Measurements from ENCODE around the gene DAGLA. TPM values are rescaled to one million over a fixed set of nuclear protein-coding genes. Genes with fewer than 3 reads are reported as not detected.
A peak's percentile ranks its signal among the peaks of the same experiment; 100 is the strongest.

Gene DAGLA
- total RNA-seq, 1 donor from 2014 or later: 5.1 TPM

- no peaks in the 10 kb centered on the region for H3K27me3 Mint-ChIP-seq (ENCODE audit: unreplicated experiment)
- TF ChIP-seq, protein P1, sequence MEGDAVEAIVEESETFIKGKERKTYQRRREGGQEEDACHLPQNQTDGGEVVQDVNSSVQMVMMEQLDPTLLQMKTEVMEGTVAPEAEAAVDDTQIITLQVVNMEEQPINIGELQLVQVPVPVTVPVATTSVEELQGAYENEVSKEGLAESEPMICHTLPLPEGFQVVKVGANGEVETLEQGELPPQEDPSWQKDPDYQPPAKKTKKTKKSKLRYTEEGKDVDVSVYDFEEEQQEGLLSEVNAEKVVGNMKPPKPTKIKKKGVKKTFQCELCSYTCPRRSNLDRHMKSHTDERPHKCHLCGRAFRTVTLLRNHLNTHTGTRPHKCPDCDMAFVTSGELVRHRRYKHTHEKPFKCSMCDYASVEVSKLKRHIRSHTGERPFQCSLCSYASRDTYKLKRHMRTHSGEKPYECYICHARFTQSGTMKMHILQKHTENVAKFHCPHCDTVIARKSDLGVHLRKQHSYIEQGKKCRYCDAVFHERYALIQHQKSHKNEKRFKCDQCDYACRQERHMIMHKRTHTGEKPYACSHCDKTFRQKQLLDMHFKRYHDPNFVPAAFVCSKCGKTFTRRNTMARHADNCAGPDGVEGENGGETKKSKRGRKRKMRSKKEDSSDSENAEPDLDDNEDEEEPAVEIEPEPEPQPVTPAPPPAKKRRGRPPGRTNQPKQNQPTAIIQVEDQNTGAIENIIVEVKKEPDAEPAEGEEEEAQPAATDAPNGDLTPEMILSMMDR (IDR thresholded peaks at IDR 0.05): peak; percentile 58
- no peaks in the 10 kb centered on the region for H3K36me3 Mint-ChIP-seq (ENCODE audit: unreplicated experiment)
- no peaks in the 10 kb centered on the region for H3K9me3 Mint-ChIP-seq (ENCODE audit: unreplicated experiment)
- peaks cover 23% of the 10 kb centered on the region for H3K4me1 Mint-ChIP-seq (ENCODE audit: unreplicated experiment)
- H3K4me3 Mint-ChIP-seq (ENCODE audit: unreplicated experiment): peak within 1 kb of the TSS; percentile 66
- DNase-seq (ENCODE audit: extremely low spot score, unreplicated experiment): peak; percentile 89
- H3K27ac Mint-ChIP-seq (ENCODE audit: unreplicated experiment): no peak within 1 kb of the TSS
Measured at GRCh38 chr11:61752117-61752924, 72.1 kb downstream of the DAGLA start, which contains the start of gene MYRF. Gene MYRF, plus strand, starts transcription at chr11:61752636. Its CDS starts 109 bp downstream, at chr11:61752745.

- TF ChIP-seq, protein P1 (IDR thresholded peaks at IDR 0.05): no peak
- no peak for DNase-seq (ENCODE audit: extremely low spot score, unreplicated experiment)
- H3K9me3 Mint-ChIP-seq (ENCODE audit: unreplicated experiment): no peaks in the 10 kb centered on the region
- no peaks in the 10 kb centered on the region for H3K36me3 Mint-ChIP-seq (ENCODE audit: unreplicated experiment)
- no peaks in the 10 kb centered on the region for H3K27me3 Mint-ChIP-seq (ENCODE audit: unreplicated experiment)
- H3K4me1 Mint-ChIP-seq (ENCODE audit: unreplicated experiment): peaks cover 23% of the 10 kb centered on the region
- H3K4me3 Mint-ChIP-seq (ENCODE audit: unreplicated experiment): peak overlapping the region; percentile 66
- no peak overlapping the region for H3K27ac Mint-ChIP-seq (ENCODE audit: unreplicated experiment)
Measured at GRCh38 chr11:61752925-61753521, 72.8 kb downstream of the DAGLA start.

GRCh38 chr11:61753672-61754071, 73.5 kb downstream of the DAGLA start:
- Mint-ChIP-seq H3K9me3 (ENCODE audit: unreplicated experiment) (no peaks in the 10 kb centered on the region), H3K27ac (ENCODE audit: unreplicated experiment) (no peak overlapping the region), H3K4me3 (ENCODE audit: unreplicated experiment) (peak overlapping the region; percentile 66), H3K36me3 (ENCODE audit: unreplicated experiment) (no peaks in the 10 kb centered on the region), H3K4me1 (ENCODE audit: unreplicated experiment) (peaks cover 23% of the 10 kb centered on the region), H3K27me3 (ENCODE audit: unreplicated experiment) (no peaks in the 10 kb centered on the region)
- TF ChIP-seq, protein P1 (IDR thresholded peaks at IDR 0.05): no peak
- DNase-seq (ENCODE audit: extremely low spot score, unreplicated experiment): no peak

DNA sequence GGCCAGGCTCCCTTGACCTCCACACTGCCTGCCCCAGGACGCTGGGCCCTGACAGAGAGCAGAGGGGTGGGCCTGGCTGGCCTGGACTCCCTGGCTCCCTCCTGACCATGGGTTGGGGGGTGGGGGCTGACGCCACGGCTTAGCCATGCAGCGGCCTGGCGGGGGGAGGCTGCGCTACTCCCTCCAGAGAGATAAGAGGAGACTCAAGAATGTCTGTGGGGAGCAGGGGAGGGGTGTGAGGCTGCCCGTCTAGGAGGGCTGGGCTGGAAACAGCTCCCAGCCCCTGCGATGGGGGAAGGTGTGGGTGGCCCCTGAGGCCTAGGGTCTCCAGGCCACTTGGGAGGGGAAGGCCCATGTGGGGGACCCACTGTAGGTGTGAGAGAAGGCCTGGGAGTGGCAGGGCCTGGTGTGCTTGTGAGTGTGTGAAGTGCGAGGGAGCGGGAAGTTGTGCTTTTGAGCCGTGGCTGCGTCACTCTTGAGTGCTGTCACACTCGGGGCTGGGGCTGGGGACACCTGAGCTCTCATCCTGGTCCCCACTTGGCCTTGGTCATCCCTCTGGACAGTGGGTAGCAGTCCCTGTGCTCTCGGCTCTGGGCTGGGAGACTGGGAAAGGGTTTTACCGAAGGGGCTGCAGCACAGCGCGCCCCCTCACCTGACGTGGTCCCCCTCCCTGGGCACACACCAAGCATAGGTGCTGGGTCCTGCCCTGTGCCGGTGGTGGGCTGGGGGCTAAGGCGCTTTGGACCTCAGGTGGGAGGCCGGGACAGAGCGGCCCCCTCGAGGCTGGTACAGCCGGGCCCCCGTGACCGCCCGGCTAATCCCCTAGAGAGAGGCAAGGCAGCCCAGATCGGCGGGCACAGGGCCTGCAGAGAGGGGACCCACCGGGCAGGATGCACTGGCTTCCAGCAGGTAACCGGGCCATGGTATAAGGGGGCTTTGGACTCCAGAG, 74.6 kb downstream of the DAGLA start:
- no peak for DNase-seq (ENCODE audit: extremely low spot score, unreplicated experiment)
- no peak overlapping the region for H3K27ac Mint-ChIP-seq (ENCODE audit: unreplicated experiment)

More for the DNA sequence above, 74.6 kb downstream of the DAGLA start:
- H3K4me1 Mint-ChIP-seq (ENCODE audit: unreplicated experiment): peaks cover 18% of the 10 kb centered on the region
- no peaks in the 10 kb centered on the region for H3K27me3 Mint-ChIP-seq (ENCODE audit: unreplicated experiment)
- H3K36me3 Mint-ChIP-seq (ENCODE audit: unreplicated experiment): no peaks in the 10 kb centered on the region
- TF ChIP-seq, protein P1 (IDR thresholded peaks at IDR 0.05): no peak
- H3K4me3 Mint-ChIP-seq (ENCODE audit: unreplicated experiment): no peak overlapping the region
- no peaks in the 10 kb centered on the region for H3K9me3 Mint-ChIP-seq (ENCODE audit: unreplicated experiment)
